ENCODE data around the gene CHID1.

The CHID1 gene

GRCh38 chr11:888310-889212 lies 22.0 kb downstream of the CHID1 start:
- DNase-seq (ENCODE audit: low read depth) = no peak

- DNase-seq (ENCODE audit: low read depth) = no peak
Measured at GRCh38 chr11:887589-887988, 23.0 kb downstream of the CHID1 start.

GRCh38 chr11:886568-886967 lies 24.0 kb downstream of the CHID1 start:
- DNase-seq (ENCODE audit: low read depth) = no peak

- DNase-seq (ENCODE audit: low read depth) = no peak
Measured at GRCh38 chr11:884578-885070, 26.0 kb downstream of the CHID1 start.

- DNase-seq (ENCODE audit: low read depth) = no peak
Measured at GRCh38 chr11:883527-883926, 27.1 kb downstream of the CHID1 start.

GRCh38 chr11:882596-882995 lies 28.0 kb downstream of the CHID1 start:
- DNase-seq (ENCODE audit: low read depth) = no peak

- no peak for DNase-seq (ENCODE audit: low read depth)
Measured at GRCh38 chr11:880447-880846, 30.2 kb downstream of the CHID1 start.

GRCh38 chr11:877565-877964 lies 33.0 kb downstream of the CHID1 start:
- DNase-seq (ENCODE audit: low read depth) = no peak

GRCh38 chr11:876545-876944 lies 34.1 kb downstream of the CHID1 start:
- no peak for DNase-seq (ENCODE audit: low read depth)

- no peak for DNase-seq (ENCODE audit: low read depth)
Measured at GRCh38 chr11:875769-876301, 34.8 kb downstream of the CHID1 start.

- DNase-seq (ENCODE audit: low read depth) = no peak
Measured at GRCh38 chr11:875203-875602, 35.4 kb downstream of the CHID1 start.

GRCh38 chr11:873706-874105 lies 36.9 kb downstream of the CHID1 start:
- no peak for DNase-seq (ENCODE audit: low read depth)

GRCh38 chr11:872799-873198 lies 37.8 kb downstream of the CHID1 start:
- no peak for DNase-seq (ENCODE audit: low read depth)

- no peak for DNase-seq (ENCODE audit: low read depth)
Measured at GRCh38 chr11:871472-871871, 39.1 kb downstream of the CHID1 start.

- no peak for DNase-seq (ENCODE audit: low read depth)
Measured at GRCh38 chr11:870418-870817, 40.2 kb downstream of the CHID1 start.

GRCh38 chr11:870127-870413 lies 40.5 kb downstream of the CHID1 start:
- no peak for DNase-seq (ENCODE audit: low read depth)

GRCh38 chr11:869399-870126 lies 41.0 kb downstream of the CHID1 start:
- DNase-seq (ENCODE audit: low read depth) = no peak

- DNase-seq (ENCODE audit: low read depth) = no peak
Measured at GRCh38 chr11:868802-869201, 41.8 kb downstream of the CHID1 start.

- no peak for DNase-seq (ENCODE audit: low read depth)
Measured at GRCh38 chr11:868394-868793, 42.2 kb downstream of the CHID1 start.

GRCh38 chr11:867856-868358 lies 42.7 kb downstream of the CHID1 start:
- no peak for DNase-seq (ENCODE audit: low read depth)

GRCh38 chr11:866481-866880 lies 44.1 kb downstream of the CHID1 start:
- DNase-seq (ENCODE audit: low read depth) = no peak

GRCh38 chr11:865462-866430 lies 44.9 kb downstream of the CHID1 start:
- no peak for DNase-seq (ENCODE audit: low read depth)
